Kidney epithelial cell (primary cell): ENCODE data around the gene PPP1R14C. TPM values are rescaled to one million over a fixed set of nuclear protein-coding genes. Genes with fewer than 3 reads are reported as not detected.

Experiments used
- DNase-seq: peaks from one replicate; pipeline ENCODE4 v3.0.0-alpha.2; 2010; ENCODE audit warnings: low read depth
- H3K27me3 ChIP-seq: 2 replicates; pipeline ENCODE4 v1.6.0; 2011; ENCODE audit warnings: low read length; ENCODE audit not compliant: control insufficient read depth, insufficient read depth
- H3K36me3 ChIP-seq: 2 replicates; pipeline ENCODE4 v1.5.1; 2011; ENCODE audit warnings: low read length; ENCODE audit not compliant: control insufficient read depth, insufficient read depth
- H3K4me3 ChIP-seq: 2 replicates; pipeline ENCODE4 v1.5.1; 2011; ENCODE audit warnings: low read depth, mild to moderate bottlenecking, control low read depth, low read length
- total RNA-seq: library from RNA; depleted of rRNA; stranded (reverse); fragments of >200 nt; gene quantifications from 2 replicates; pipeline ENCODE4 v1.2.3, GENCODE V29; 2015
- TF ChIP-seq, protein P1 (sequence below): IDR thresholded peaks from 2 replicates; pipeline ENCODE4 v1.5.1; 2011; ENCODE audit warnings: mild to moderate bottlenecking, moderate library complexity, low read length, control low read depth, inconsistent platforms; ENCODE audit not compliant: insufficient read depth, poor library complexity, severe bottlenecking

The PPP1R14C gene
- total RNA-seq, 1 donor from 2014 or later: 45.5 TPM

DNA sequence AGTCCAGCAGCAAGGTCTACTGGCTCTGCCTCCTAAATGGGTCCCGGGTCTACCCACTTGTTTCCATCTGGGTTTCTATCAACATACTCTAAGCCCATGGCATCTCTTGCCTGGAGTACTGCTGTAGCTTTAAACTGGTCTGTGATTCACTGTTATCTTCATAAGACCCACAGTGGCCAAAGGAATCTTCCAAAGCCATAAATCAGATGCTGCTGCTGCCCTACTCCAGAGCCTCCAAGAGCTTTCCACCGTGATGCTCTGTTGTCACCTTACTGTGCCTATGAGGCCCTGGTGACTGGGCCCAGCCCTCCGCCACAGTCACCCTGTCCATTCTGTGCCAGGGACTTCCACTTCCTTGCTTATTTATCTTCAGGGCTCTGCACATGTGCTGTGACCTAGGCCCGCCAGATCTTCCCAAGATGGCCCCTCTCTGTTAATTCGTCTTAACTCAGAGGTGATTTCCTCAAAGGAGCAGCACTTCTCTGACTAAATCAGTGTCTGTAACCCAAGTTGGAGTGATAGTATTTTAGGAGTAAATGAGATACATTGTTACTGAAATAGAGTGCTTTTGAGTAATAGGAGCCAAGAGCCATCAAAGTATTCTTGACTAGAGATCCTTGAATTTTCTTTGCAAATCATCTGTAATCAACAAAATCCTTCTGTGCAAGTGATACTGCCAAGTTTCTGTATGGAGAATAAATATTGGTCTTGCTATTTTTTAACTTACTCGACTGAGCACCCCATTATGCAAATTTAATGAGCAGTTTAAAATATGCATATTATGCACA lies 102.5 kb downstream of the PPP1R14C start:
- no peaks in the 10 kb centered on the region for H3K27me3 ChIP-seq
- no peaks in the 10 kb centered on the region for H3K36me3 ChIP-seq
- TF ChIP-seq, protein P1, sequence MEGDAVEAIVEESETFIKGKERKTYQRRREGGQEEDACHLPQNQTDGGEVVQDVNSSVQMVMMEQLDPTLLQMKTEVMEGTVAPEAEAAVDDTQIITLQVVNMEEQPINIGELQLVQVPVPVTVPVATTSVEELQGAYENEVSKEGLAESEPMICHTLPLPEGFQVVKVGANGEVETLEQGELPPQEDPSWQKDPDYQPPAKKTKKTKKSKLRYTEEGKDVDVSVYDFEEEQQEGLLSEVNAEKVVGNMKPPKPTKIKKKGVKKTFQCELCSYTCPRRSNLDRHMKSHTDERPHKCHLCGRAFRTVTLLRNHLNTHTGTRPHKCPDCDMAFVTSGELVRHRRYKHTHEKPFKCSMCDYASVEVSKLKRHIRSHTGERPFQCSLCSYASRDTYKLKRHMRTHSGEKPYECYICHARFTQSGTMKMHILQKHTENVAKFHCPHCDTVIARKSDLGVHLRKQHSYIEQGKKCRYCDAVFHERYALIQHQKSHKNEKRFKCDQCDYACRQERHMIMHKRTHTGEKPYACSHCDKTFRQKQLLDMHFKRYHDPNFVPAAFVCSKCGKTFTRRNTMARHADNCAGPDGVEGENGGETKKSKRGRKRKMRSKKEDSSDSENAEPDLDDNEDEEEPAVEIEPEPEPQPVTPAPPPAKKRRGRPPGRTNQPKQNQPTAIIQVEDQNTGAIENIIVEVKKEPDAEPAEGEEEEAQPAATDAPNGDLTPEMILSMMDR: no peak
- DNase-seq: no peak
- H3K4me3 ChIP-seq: no peak overlapping the region

DNA sequence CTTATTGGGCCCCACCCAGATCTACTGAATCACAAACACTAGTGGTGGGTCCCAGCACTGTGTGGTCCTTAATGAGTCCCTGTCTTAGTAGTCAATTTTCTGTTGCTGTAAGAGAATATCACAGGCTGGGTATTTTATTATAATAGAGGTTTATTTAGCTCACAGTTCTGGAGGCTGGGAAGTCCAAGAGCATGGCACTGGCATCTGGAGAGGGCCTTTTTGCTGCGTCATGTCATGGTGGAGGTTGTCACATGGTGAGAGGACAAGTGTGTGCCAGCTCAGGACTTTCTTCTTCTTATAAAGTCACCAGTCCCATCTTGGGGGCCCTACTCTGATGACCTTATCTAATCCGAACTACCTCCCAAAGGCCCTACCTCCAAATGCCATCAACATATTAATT lies 105.0 kb downstream of the PPP1R14C start:
- DNase-seq: no peak
- H3K4me3 ChIP-seq: no peak overlapping the region
- H3K36me3 ChIP-seq: no peaks in the 10 kb centered on the region
- H3K27me3 ChIP-seq: no peaks in the 10 kb centered on the region
- TF ChIP-seq, protein P1: no peak

DNA sequence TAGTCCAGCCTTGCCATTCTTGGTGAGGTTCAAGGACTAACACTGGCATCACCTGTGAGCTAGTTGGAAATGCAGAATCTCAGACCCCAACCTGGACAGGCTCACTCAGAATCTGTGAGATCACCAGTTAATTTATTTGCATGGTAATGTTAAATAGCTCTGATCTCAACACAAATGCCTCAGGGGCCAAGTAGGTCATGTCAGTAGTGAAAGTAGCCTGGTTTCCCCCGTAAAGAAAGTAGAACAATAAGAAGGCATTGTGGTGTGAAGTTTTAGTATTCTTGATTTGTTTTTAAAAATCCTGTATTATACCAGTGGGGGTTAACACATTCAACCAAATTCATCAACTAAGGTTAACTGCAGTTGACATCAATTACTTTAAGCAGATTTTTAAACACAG lies 105.5 kb downstream of the PPP1R14C start:
- H3K4me3 ChIP-seq: no peak overlapping the region
- TF ChIP-seq, protein P1: no peak
- no peaks in the 10 kb centered on the region for H3K36me3 ChIP-seq
- no peaks in the 10 kb centered on the region for H3K27me3 ChIP-seq
- DNase-seq: no peak

DNA sequence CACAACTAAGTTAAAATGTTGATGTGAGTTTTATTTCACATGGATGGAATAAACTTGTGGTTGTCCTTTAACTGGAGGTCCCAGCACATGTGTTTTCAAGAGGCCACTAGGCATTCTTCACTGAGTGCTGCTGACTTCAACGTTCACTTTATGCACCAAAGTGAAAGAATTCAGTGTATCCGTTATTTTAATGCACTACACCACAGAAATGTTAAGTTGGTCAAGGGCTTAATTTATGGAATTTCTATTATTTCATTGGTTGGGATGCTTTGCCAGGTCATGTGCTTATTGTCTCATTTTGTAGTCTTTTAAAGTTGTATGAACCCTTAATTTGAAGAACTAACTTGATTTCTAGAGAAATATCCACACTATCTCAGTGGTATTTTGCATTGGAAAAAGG lies 106.4 kb downstream of the PPP1R14C start:
- Histone ChIP-seq H3K36me3 (no peaks in the 10 kb centered on the region), H3K4me3 (no peak overlapping the region), H3K27me3 (no peaks in the 10 kb centered on the region)
- TF ChIP-seq, protein P1: no peak
- DNase-seq: no peak

DNA sequence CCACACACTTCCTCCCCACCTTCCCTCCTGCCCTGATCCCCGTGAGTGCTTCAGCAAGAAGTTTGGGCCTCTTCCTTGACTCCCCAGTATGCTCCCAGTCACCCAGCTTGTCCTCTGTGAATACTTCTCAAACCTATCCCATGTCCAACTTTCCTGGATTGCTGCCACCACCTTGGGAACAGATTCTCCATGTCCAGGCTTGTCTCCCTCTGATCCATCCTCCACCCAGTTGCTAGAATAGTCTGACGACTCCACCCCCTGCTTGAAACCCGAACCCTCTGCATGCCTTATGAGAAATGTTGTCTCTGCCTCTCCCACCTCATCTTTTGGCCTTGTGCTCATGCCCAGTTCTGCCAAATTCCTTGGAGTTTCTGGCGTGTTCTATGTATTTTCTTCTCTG lies 108.0 kb downstream of the PPP1R14C start:
- no peaks in the 10 kb centered on the region for H3K27me3 ChIP-seq
- no peak for DNase-seq
- H3K36me3 ChIP-seq: no peaks in the 10 kb centered on the region
- TF ChIP-seq, protein P1: no peak
- no peak overlapping the region for H3K4me3 ChIP-seq

DNA sequence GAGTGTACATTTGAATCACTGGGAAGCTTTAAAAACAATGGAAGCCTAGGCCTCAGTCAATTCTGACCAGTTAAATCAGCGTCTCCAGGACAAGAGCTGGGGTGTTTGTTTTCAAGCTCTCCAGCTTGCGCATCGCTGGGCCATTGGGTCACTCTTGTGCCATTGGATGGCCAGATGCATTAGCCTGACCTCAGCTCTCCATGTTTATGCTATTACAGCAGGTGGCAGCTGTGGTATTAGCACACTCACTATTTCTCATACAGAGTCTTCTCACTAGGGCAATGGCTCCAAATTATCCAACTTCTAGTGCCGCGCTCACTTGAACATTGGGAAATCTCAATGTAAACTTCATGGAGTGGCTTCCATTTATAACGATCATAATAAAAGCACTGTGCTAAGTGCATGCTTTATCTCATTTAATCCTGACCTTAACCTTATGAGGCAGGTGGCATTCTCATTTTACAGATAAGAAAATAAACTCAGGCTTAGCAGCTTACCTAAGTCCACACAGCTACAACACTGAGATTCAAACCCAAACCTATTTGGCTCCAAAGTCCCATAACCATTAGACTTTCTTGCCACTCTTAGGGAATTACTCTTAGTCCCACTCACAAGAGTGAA lies 108.8 kb downstream of the PPP1R14C start:
- TF ChIP-seq, protein P1: no peak
- DNase-seq: no peak
- H3K27me3 ChIP-seq: no peaks in the 10 kb centered on the region
- no peak overlapping the region for H3K4me3 ChIP-seq
- H3K36me3 ChIP-seq: no peaks in the 10 kb centered on the region
